ENCODE data around the gene DDX10.

DDX10 gene

GRCh38 chr11:108947654-108948570 is 283.0 kb downstream of the DDX10 start:
- DNase-seq, result no peak

GRCh38 chr11:108958368-108959104 is 293.7 kb downstream of the DDX10 start:
- no peak for DNase-seq

GRCh38 chr11:108959105-108959761 is 294.4 kb downstream of the DDX10 start:
- no peak for DNase-seq

GRCh38 chr11:108959874-108960273 is 295.0 kb downstream of the DDX10 start:
- DNase-seq, result no peak

- no peak for DNase-seq
Measured at GRCh38 chr11:108960501-108960900, 295.6 kb downstream of the DDX10 start.

GRCh38 chr11:108961095-108961494 is 296.2 kb downstream of the DDX10 start:
- no peak for DNase-seq

- no peak for DNase-seq
Measured at GRCh38 chr11:108963118-108963517, 298.2 kb downstream of the DDX10 start.

- no peak for DNase-seq
Measured at GRCh38 chr11:108965306-108966001, 300.6 kb downstream of the DDX10 start.

- no peak for DNase-seq
Measured at GRCh38 chr11:108966206-108966605, 301.3 kb downstream of the DDX10 start.

GRCh38 chr11:108966978-108967377 is 302.1 kb downstream of the DDX10 start:
- DNase-seq, result no peak

GRCh38 chr11:108967571-108967970 is 302.7 kb downstream of the DDX10 start:
- DNase-seq, result no peak

- no peak for DNase-seq
Measured at GRCh38 chr11:108970221-108970991, 305.5 kb downstream of the DDX10 start.

- no peak for DNase-seq
Measured at GRCh38 chr11:108973402-108974162, 308.7 kb downstream of the DDX10 start.

- DNase-seq, result no peak
Measured at GRCh38 chr11:108975026-108975425, 310.2 kb downstream of the DDX10 start.

GRCh38 chr11:108975641-108976071 is 310.8 kb downstream of the DDX10 start:
- DNase-seq, result no peak

GRCh38 chr11:108983636-108984420 is 319.0 kb downstream of the DDX10 start:
- no peak for DNase-seq

GRCh38 chr11:108984523-108984922 is 319.7 kb downstream of the DDX10 start:
- no peak for DNase-seq

- DNase-seq, result no peak
Measured at GRCh38 chr11:108985236-108985944, 320.5 kb downstream of the DDX10 start.

- DNase-seq, result no peak
Measured at GRCh38 chr11:108985945-108986279, 321.0 kb downstream of the DDX10 start.

All from NCI-H1048 (cell line).